IPS-18a (cell line): Measurements from ENCODE around the gene NUP210.

Source experiments
- H3K27ac ChIP-seq: one replicate; pipeline ENCODE4 v1.5.1; 2013; ENCODE audit warnings: low read length
- H3K27me3 ChIP-seq: one replicate; pipeline ENCODE4 v1.6.1; 2013; ENCODE audit warnings: mild to moderate bottlenecking, low read length; ENCODE audit not compliant: control insufficient read depth, insufficient read depth
- H3K36me3 ChIP-seq: one replicate; pipeline ENCODE4 v1.6.1; 2013; ENCODE audit warnings: low read depth, low read length; ENCODE audit not compliant: control insufficient read depth
- H3K4me1 ChIP-seq: one replicate; pipeline ENCODE4 v1.6.1; 2013; ENCODE audit warnings: low read depth, low read length; ENCODE audit not compliant: control insufficient read depth
- H3K4me3 ChIP-seq: one replicate; pipeline ENCODE4 v1.5.1; 2013; ENCODE audit warnings: low read length
- H3K9ac ChIP-seq: one replicate; pipeline ENCODE4 v1.6.1; 2013; ENCODE audit warnings: mild to moderate bottlenecking, low read length, moderate library complexity
- H3K9me3 ChIP-seq: one replicate; pipeline ENCODE4 v1.6.1; 2013; ENCODE audit warnings: low read depth, low read length; ENCODE audit not compliant: control insufficient read depth

The NUP210 gene

DNA sequence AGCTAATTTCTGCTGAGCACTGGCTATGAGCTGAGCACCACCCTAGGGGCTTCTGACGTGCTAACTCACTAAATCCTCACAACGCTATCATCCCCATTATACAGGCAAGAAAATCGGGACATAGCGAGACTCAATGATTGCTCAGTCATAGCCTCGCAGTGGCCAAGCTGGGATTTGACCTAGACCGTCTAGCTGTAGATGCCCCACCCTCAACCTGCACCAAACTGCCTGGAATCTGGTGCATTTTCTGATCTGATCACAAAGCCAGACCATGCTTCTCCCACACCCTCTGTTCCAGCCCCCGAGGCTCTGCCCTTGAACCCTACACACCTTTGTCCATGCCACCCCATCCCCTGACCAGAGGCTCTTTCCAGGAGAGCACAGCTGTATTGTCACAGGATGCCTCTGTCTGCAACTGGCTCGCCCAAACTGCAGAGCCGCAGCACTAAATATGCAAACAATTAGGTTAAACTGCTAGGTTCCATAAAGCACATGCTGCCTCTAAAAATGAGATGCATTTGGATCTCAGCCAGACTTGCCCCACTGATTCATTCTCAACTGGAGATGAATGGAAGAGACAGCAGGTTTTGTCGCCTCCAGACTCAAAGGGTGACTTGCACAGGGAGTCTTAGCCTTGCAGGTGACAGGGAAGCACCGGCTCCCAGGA is 95.2 kb downstream of the NUP210 start:
- Histone ChIP-seq H3K4me3 (no peak overlapping the region), H3K27ac (no peak overlapping the region), H3K9ac (no peak overlapping the region), H3K27me3 (no peaks in the 10 kb centered on the region), H3K36me3 (peaks cover 55% of the 10 kb centered on the region), H3K9me3 (no peaks in the 10 kb centered on the region), H3K4me1 (no peaks in the 10 kb centered on the region)

- H3K27ac ChIP-seq = no peak overlapping the region
- no peaks in the 10 kb centered on the region for H3K9me3 ChIP-seq
- H3K27me3 ChIP-seq = no peaks in the 10 kb centered on the region
- no peak overlapping the region for H3K9ac ChIP-seq
- peaks cover 58% of the 10 kb centered on the region for H3K36me3 ChIP-seq
- H3K4me3 ChIP-seq = no peak overlapping the region
- H3K4me1 ChIP-seq = no peaks in the 10 kb centered on the region
Observed at GRCh38 chr3:13323822-13324221, 96.3 kb downstream of the NUP210 start.

- Histone ChIP-seq H3K9me3 (no peaks in the 10 kb centered on the region), H3K4me3 (no peak overlapping the region), H3K27me3 (no peaks in the 10 kb centered on the region), H3K36me3 (peaks cover 61% of the 10 kb centered on the region), H3K9ac (no peak overlapping the region), H3K4me1 (no peaks in the 10 kb centered on the region), H3K27ac (no peak overlapping the region)
Observed at GRCh38 chr3:13322324-13322723, 97.8 kb downstream of the NUP210 start.

GRCh38 chr3:13319564-13320220 is 100.4 kb downstream of the NUP210 start:
- Histone ChIP-seq H3K9ac (no peak overlapping the region), H3K36me3 (peaks cover 60% of the 10 kb centered on the region), H3K4me3 (no peak overlapping the region), H3K9me3 (no peaks in the 10 kb centered on the region), H3K4me1 (no peaks in the 10 kb centered on the region), H3K27me3 (no peaks in the 10 kb centered on the region), H3K27ac (no peak overlapping the region)

- H3K9me3 ChIP-seq = no peaks in the 10 kb centered on the region
- H3K27ac ChIP-seq = no peak overlapping the region
- H3K27me3 ChIP-seq = no peaks in the 10 kb centered on the region
- H3K4me3 ChIP-seq = no peak overlapping the region
- H3K9ac ChIP-seq = no peak overlapping the region
- H3K36me3 ChIP-seq = peaks cover 60% of the 10 kb centered on the region
- no peaks in the 10 kb centered on the region for H3K4me1 ChIP-seq
Observed at GRCh38 chr3:13318626-13319470, 101.3 kb downstream of the NUP210 start.

DNA sequence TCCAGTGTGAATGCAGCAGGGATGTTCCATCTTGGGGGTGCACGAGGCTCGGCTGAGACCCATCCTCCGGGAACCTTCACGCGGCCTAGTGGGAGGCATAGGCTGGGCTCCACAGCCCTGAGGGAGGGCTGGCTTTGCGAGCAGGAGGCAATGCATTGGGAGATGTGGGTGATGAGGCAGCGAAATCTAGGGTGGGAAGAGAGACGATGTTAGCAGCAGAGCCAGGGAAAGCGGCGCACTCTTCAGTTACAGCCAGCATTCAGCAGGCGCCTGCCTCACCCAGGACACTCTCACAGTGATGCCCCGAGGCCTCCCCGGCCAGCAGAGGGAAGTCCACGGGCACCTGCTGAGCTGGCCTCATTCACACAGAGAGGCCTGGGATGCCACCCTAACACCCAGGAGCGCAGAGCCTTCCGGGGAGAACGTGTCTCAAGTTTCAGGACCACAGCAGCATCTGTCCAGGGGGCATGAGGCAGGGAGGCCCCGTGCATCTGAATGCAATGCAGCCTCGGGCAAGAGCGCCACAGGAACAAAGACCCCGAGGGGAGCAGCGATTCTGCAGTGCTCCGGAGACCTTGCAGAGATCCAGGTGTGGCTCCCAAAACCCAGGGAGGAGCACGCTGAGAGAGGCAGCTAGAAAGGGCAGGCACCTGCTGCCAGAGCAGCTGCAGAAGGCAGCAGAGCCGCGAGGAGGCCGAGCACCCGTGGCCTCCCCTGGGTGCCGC is 102.4 kb downstream of the NUP210 start:
- no peak overlapping the region for H3K4me3 ChIP-seq
- H3K36me3 ChIP-seq = peaks cover 58% of the 10 kb centered on the region
- H3K27me3 ChIP-seq = no peaks in the 10 kb centered on the region
- H3K9ac ChIP-seq = no peak overlapping the region
- H3K4me1 ChIP-seq = no peaks in the 10 kb centered on the region
- H3K27ac ChIP-seq = no peak overlapping the region
- no peaks in the 10 kb centered on the region for H3K9me3 ChIP-seq

- Histone ChIP-seq H3K27me3 (no peaks in the 10 kb centered on the region), H3K4me1 (no peaks in the 10 kb centered on the region), H3K27ac (no peak overlapping the region), H3K9me3 (no peaks in the 10 kb centered on the region), H3K36me3 (peaks cover 47% of the 10 kb centered on the region), H3K9ac (no peak overlapping the region), H3K4me3 (no peak overlapping the region)
Observed at GRCh38 chr3:13316603-13317002, 103.5 kb downstream of the NUP210 start.

- no peak overlapping the region for H3K4me3 ChIP-seq
- H3K9ac ChIP-seq = no peak overlapping the region
- no peak overlapping the region for H3K27ac ChIP-seq
- no peaks in the 10 kb centered on the region for H3K27me3 ChIP-seq
- H3K36me3 ChIP-seq = peaks cover 36% of the 10 kb centered on the region
- no peaks in the 10 kb centered on the region for H3K9me3 ChIP-seq
- H3K4me1 ChIP-seq = no peaks in the 10 kb centered on the region
Observed at GRCh38 chr3:13314877-13315276, 105.2 kb downstream of the NUP210 start.

DNA sequence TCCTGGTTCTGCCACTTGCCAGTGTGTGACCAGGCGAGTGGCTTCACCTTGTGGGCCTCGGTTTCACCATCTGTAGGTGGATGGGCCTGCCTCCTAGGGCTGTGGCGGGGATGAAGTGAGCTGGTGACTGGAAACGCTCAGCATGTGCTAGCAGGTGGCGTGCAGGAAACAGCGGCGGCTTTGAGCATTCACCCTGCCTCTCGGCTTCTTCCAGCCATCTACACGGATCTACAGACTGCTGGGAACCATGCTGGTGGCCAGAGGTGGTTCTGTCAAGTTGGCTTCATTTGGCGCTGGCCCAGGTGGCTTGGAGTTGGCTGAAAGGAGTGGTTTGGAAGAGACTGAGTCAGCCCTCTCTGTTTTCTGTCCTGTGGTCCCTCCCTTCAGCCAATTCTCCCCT is 106.3 kb downstream of the NUP210 start:
- Histone ChIP-seq H3K27ac (no peak overlapping the region), H3K9ac (no peak overlapping the region), H3K4me3 (no peak overlapping the region), H3K9me3 (no peaks in the 10 kb centered on the region), H3K36me3 (peaks cover 26% of the 10 kb centered on the region), H3K27me3 (no peaks in the 10 kb centered on the region), H3K4me1 (no peaks in the 10 kb centered on the region)

- no peaks in the 10 kb centered on the region for H3K9me3 ChIP-seq
- no peaks in the 10 kb centered on the region for H3K36me3 ChIP-seq
- H3K27me3 ChIP-seq = no peaks in the 10 kb centered on the region
- no peak overlapping the region for H3K4me3 ChIP-seq
- H3K27ac ChIP-seq = no peak overlapping the region
- no peaks in the 10 kb centered on the region for H3K4me1 ChIP-seq
- H3K9ac ChIP-seq = no peak overlapping the region
Observed at GRCh38 chr3:13309004-13309403, 111.1 kb downstream of the NUP210 start.

GRCh38 chr3:13308380-13308801 is 111.7 kb downstream of the NUP210 start:
- Histone ChIP-seq H3K9ac (no peak overlapping the region), H3K27ac (no peak overlapping the region)

More at GRCh38 chr3:13308380-13308801, 111.7 kb downstream of the NUP210 start:
- Histone ChIP-seq H3K36me3 (no peaks in the 10 kb centered on the region), H3K27me3 (no peaks in the 10 kb centered on the region), H3K9me3 (no peaks in the 10 kb centered on the region), H3K4me1 (no peaks in the 10 kb centered on the region), H3K4me3 (no peak overlapping the region)
